ENCODE measurements around the gene GFI1B. TPM values are rescaled to one million over a fixed set of nuclear protein-coding genes. Genes with fewer than 3 reads are reported as not detected.

GFI1B gene
- total RNA-seq, 1 donor from 2014 or later = not detected

GRCh38 chr9:133014696-133015095 lies 36.2 kb downstream of the GFI1B start:
- Mint-ChIP-seq H3K27ac (ENCODE audit: unreplicated experiment) (no peak overlapping the region), H3K9me3 (ENCODE audit: unreplicated experiment) (peaks cover 9% of the 10 kb centered on the region), H3K4me3 (ENCODE audit: unreplicated experiment) (no peak overlapping the region), H3K27me3 (ENCODE audit: low read depth, unreplicated experiment) (peaks cover 35% of the 10 kb centered on the region), H3K4me1 (ENCODE audit: low read depth, unreplicated experiment) (no peaks in the 10 kb centered on the region), H3K36me3 (ENCODE audit: low read depth, unreplicated experiment) (no peaks in the 10 kb centered on the region)
- TF ChIP-seq CTCF (IDR thresholded peaks at IDR 0.05; ENCODE audit: insufficient read depth, low read depth, low read length) (no peak), EZH2 (IDR thresholded peaks at IDR 0.05; ENCODE audit: insufficient read depth, low read length) (no peak)
- no peak overlapping the region for H3K4me3 ChIP-seq (ENCODE audit: insufficient read depth, low read depth, low read length)
- H3K4me2 ChIP-seq (ENCODE audit: low read length) = no peak overlapping the region
- H3K27ac ChIP-seq (ENCODE audit: low read depth, low read length) = no peak overlapping the region
- DNase-seq (ENCODE audit: low read depth) = no peak
- H3K9me3 ChIP-seq (ENCODE audit: insufficient read depth, low read depth, low read length) = no peaks in the 10 kb centered on the region
- no peak overlapping the region for H2AFZ ChIP-seq (ENCODE audit: low read depth, low read length)
- H4K20me1 ChIP-seq (ENCODE audit: insufficient read depth, low read length) = no peaks in the 10 kb centered on the region
- H3K27me3 ChIP-seq (ENCODE audit: insufficient read depth, low read length) = peaks cover 2% of the 10 kb centered on the region
- no peak for FAIRE-seq
- H3K36me3 ChIP-seq (ENCODE audit: insufficient read depth, low read length) = no peaks in the 10 kb centered on the region
- no peaks in the 10 kb centered on the region for H3K4me1 ChIP-seq (ENCODE audit: insufficient read depth, low read length)
- H3K9ac ChIP-seq (ENCODE audit: low read length) = no peak overlapping the region
- no peaks in the 10 kb centered on the region for H3K79me2 ChIP-seq (ENCODE audit: insufficient read depth, low read length)

DNA sequence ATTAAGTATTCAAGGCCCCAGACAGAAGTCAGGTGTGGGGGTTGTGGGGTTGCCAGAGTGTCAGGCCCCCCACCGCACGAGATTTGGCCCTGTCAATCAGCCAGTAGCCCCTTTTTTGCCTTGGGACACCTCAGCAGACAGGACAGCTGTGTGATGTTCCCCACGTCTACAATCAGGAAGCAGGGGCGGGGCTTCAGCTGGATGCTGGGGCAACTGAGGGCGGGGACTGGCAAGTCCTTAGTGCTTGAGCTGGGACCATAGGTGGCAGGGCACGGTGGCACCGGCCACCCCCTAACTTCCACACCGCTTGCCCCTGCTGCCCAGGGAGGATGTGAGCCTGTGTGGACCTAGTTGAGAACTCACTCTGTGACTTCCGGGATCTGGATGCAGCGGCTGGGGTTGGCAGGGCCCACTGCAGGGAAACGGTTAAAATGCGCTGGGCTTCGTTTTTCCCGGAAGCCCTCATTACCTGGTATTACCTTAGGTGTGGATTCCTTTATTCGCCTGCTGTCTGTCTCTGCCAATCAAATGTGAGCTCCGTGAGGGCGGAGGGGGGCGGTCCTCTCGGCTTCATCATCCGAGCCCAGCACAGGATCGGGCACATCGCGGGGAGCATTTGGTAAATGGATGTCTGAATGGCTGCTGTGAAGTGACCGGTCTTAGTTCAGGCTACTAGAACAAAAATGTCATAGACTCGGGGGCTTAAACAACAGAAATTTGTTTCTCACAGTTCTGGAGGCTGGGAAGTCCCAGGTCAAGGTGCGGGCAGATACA lies 44.8 kb downstream of the GFI1B start:
- Histone ChIP-seq H4K20me1 (ENCODE audit: insufficient read depth, low read length) (no peaks in the 10 kb centered on the region), H2AFZ (ENCODE audit: low read depth, low read length) (no peak overlapping the region), H3K4me2 (ENCODE audit: low read length) (no peak overlapping the region), H3K9ac (ENCODE audit: low read length) (no peak overlapping the region), H3K27me3 (ENCODE audit: insufficient read depth, low read length) (peaks cover 2% of the 10 kb centered on the region), H3K4me3 (ENCODE audit: insufficient read depth, low read depth, low read length) (no peak overlapping the region), H3K79me2 (ENCODE audit: insufficient read depth, low read length) (no peaks in the 10 kb centered on the region), H3K4me1 (ENCODE audit: insufficient read depth, low read length) (no peaks in the 10 kb centered on the region), H3K27ac (ENCODE audit: low read depth, low read length) (no peak overlapping the region), H3K9me3 (ENCODE audit: insufficient read depth, low read depth, low read length) (no peaks in the 10 kb centered on the region), H3K36me3 (ENCODE audit: insufficient read depth, low read length) (no peaks in the 10 kb centered on the region)
- Mint-ChIP-seq H3K4me3 (ENCODE audit: unreplicated experiment) (no peak overlapping the region), H3K27ac (ENCODE audit: unreplicated experiment) (no peak overlapping the region), H3K27me3 (ENCODE audit: low read depth, unreplicated experiment) (peaks cover 10% of the 10 kb centered on the region), H3K9me3 (ENCODE audit: unreplicated experiment) (peaks cover under 1% of the 10 kb centered on the region), H3K4me1 (ENCODE audit: low read depth, unreplicated experiment) (no peaks in the 10 kb centered on the region), H3K36me3 (ENCODE audit: low read depth, unreplicated experiment) (no peaks in the 10 kb centered on the region)
- DNase-seq (ENCODE audit: low read depth) = no peak
- FAIRE-seq = no peak
- TF ChIP-seq CTCF (IDR thresholded peaks at IDR 0.05; ENCODE audit: insufficient read depth, low read depth, low read length) (no peak), EZH2 (IDR thresholded peaks at IDR 0.05; ENCODE audit: insufficient read depth, low read length) (no peak)

GRCh38 chr9:133026426-133026825 lies 47.9 kb downstream of the GFI1B start:
- no peaks in the 10 kb centered on the region for H4K20me1 ChIP-seq (ENCODE audit: insufficient read depth, low read length)
- TF ChIP-seq EZH2 (IDR thresholded peaks at IDR 0.05; ENCODE audit: insufficient read depth, low read length) = no peak
- no peak for TF ChIP-seq CTCF (IDR thresholded peaks at IDR 0.05; ENCODE audit: insufficient read depth, low read depth, low read length)
- peaks cover 10% of the 10 kb centered on the region for H3K27me3 Mint-ChIP-seq (ENCODE audit: low read depth, unreplicated experiment)

More at GRCh38 chr9:133026426-133026825, 47.9 kb downstream of the GFI1B start:
- no peaks in the 10 kb centered on the region for H3K36me3 Mint-ChIP-seq (ENCODE audit: low read depth, unreplicated experiment)
- Histone ChIP-seq H3K4me1 (ENCODE audit: insufficient read depth, low read length) (peaks cover 6% of the 10 kb centered on the region), H3K79me2 (ENCODE audit: insufficient read depth, low read length) (peaks cover 18% of the 10 kb centered on the region), H2AFZ (ENCODE audit: low read depth, low read length) (no peak overlapping the region), H3K4me2 (ENCODE audit: low read length) (no peak overlapping the region), H3K36me3 (ENCODE audit: insufficient read depth, low read length) (no peaks in the 10 kb centered on the region), H3K9ac (ENCODE audit: low read length) (no peak overlapping the region), H3K27ac (ENCODE audit: low read depth, low read length) (no peak overlapping the region), H3K4me3 (ENCODE audit: insufficient read depth, low read depth, low read length) (no peak overlapping the region), H3K27me3 (ENCODE audit: insufficient read depth, low read length) (peaks cover under 1% of the 10 kb centered on the region), H3K9me3 (ENCODE audit: insufficient read depth, low read depth, low read length) (no peaks in the 10 kb centered on the region)
- no peak overlapping the region for H3K4me3 Mint-ChIP-seq (ENCODE audit: unreplicated experiment)
- FAIRE-seq (no peak), DNase-seq (ENCODE audit: low read depth) (no peak)
- no peaks in the 10 kb centered on the region for H3K9me3 Mint-ChIP-seq (ENCODE audit: unreplicated experiment)
- H3K27ac Mint-ChIP-seq (ENCODE audit: unreplicated experiment) = no peak overlapping the region
- peaks cover 2% of the 10 kb centered on the region for H3K4me1 Mint-ChIP-seq (ENCODE audit: low read depth, unreplicated experiment)
